Measurements from ENCODE around the gene AVPI1.

The AVPI1 gene, protein sequence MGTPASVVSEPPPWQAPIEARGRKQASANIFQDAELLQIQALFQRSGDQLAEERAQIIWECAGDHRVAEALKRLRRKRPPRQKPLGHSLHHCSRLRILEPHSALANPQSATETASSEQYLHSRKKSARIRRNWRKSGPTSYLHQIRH
- total RNA-seq, result 8.6 reads per million, percentile 29 among the genes with 10 or more reads in this experiment

DNA sequence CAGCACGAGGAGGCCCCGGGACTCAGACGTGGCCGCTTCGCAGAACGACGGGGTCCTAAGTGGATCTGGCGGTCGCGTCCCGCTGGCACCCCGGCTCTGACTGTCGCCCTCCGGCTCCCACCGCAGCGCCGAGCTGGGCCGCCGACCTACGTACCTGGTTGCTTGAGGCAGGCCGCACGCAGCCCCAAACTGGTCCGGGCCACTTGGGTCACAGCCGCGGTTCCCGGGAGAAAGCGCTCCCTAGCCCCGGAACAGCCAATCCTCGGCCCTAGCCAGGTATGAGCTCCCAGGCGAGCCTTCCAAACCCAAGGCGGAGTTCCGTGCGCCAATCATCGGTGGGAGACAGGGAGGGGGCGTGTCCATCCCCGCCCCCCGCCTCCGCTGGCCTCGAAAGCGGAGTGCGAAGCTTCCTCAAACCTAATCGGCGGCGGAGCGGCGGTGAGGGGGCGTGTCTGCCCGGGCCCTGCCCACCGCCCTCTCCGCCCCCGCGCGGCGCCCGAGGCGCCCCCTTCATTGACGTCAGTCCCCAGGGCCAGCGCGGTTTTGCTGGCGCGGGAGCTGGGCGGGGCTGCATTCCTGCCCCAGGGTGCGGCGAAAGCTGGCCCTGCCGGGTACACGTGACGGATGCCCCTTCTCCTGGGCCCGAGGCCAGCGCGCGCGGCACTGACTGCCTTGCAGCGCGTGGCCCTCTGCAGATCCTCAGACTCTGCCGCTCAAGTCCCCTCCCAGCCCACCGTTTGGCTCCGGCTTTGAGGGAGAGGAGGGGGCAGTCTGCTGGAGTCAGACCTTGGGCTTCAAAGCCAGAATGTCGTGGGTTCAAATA, at the start of gene AVPI1:
Gene AVPI1, minus strand, starts transcription at position 280 of the 823 bp plus-strand sequence. CDS start 7,336 bp downstream, outside the sequence.
- DNase-seq, result peak; percentile 95

DNA sequence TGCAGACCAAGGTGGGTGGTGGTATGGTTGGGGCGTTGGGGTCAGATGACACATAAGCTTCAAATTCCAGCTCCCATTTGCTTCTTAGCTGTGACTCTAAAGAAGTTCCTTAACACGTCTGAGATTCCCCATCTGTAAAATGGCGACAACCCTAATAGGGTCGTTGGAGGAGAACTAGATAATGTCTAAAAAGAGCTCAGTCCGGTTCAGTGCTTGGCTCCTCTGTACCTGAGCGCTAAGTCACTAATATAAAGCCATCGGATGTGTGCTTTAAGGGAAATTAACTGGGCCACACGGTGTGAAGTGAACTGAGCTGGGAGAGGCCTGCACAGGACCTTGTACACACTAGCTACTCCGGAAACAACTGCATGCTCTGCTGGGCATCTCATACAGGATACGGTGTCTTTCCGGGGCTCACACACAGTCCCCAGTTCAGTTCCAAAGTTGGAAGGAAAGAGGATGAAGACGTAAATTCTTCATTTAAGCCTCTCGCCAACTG, 49.4 kb upstream of the AVPI1 start:
- DNase-seq, result no peak

- no peak for DNase-seq
Observed at GRCh38 chr10:97734021-97734420, 47.0 kb upstream of the AVPI1 start.

GRCh38 chr10:97733256-97733655, 46.2 kb upstream of the AVPI1 start:
- DNase-seq, result no peak

DNA sequence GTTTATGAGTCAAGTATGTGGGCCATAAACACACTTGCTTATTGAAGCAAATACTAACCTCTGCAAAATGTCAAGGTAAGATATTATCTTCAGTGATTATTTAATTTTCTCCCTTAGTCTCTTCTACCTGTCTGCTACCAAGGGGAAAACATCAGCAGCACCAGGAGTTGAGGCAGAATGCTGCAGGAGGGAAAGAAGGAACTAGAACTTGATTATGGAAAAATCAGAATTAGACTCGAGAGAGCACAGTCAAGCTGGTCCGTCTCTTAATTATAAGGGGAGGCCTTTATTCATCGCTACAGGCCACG, 45.0 kb upstream of the AVPI1 start:
- no peak for DNase-seq

- peak; percentile 52 for DNase-seq
Observed at GRCh38 chr10:97731346-97732051, 44.5 kb upstream of the AVPI1 start.

GRCh38 chr10:97729014-97729413, 42.0 kb upstream of the AVPI1 start:
- DNase-seq, result no peak

DNA sequence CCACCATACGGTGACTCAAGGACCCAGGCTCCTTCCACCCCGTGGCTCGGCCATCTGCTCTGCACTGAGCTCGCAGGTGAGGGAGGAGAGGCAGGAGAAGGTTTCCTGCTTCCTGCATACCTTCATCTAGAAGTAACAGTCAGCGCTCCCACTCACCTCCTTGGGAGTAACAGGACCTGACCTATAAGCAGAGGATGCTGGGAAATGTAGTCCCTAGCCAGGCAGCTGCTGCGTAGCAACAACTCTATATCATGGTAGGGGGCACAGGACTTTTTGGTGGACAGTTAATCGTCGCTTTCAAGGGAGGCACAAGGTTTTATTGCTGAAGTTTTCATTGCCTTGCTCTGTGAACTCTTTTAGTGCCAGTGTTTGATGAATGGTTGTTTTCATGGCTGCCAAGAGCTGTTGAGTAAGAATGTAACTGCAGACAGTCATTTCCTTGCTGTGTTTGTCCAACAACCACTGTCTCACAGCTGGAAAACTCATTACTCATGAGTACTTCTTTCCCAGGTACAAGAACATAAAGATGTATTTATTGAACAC, 39.7 kb upstream of the AVPI1 start:
- no peak for DNase-seq

GRCh38 chr10:97724341-97724941, 37.4 kb upstream of the AVPI1 start:
- no peak for DNase-seq

DNA sequence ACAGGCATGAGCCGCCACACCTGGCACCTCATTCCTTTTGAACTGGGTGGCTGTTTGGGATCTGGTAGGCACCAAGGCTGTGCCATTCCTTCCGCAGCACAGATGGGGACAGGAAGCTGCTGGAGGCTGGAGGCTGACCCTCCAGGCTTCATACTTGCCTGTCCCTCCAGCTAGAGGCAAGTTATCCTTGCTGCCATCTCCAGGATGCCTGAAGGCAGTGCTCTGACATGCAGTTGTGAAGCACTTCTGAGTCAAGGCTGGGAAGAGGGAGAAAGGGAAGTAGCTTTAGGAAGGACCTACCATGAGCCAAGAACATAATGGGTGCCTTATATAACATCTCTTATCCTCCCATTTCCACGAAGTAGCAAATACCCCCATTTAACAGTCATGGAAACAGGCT, 36.0 kb upstream of the AVPI1 start:
- DNase-seq, result no peak

DNA sequence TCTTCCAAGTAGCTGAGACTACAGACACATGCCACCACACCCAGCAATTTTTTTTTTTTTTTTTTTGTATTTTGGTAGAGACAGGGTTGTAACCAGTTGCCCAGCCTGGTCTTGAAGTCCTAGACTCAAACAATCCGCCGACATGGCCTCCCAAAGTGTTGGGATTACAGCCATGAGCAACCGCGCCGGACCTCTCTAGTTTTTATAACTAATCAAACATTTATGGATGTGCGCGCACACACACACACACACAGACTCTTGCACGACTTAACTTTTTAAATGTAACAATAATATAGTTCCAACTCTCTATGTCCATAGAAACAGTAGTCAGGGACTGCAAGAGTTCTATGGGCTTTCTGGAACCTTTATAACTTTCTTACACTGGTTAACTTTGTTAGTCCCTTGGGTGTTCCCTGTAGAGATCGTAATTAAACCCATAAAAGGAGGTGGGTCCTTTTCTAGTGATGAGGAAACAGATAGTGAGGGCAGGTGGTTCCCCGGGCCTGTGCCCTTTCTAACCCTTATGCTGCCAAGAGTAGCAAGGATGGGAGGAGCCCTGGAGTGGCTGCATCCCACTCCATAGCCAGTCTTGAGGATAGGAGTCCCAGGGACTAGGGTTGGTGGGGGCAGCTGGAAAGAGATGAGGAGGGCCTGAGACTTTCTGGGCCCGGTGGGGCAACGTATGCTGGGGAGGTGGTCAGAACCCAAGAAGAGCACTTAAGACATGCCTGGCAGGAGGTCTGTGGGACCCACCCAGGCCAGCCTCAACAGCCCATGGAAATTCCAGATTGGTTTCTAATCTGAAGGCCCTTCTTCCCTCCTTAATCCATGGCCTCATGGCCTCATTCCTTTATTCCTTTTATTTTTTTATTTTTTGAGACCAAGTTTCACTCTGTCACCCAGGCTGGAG, 35.1 kb upstream of the AVPI1 start:
- no peak for DNase-seq

DNA sequence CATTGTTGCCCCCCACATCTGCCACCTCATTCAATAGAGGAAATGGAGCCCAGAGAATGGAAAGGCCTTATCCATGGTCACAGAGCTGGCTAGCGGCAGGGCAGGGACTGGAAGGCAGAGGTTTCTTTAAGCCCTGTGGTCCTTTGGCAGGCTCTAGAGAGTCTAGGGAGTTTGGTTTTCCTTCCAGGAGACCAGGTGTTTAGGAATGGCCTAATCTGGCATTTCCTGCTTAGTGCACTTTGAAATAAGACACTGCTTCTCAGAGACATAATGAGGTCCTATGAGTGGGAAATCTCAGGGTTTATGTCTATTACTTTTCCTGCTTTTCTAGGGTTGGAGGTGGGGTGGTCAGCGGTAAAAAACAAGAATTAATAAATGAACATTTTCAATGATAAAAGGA, 32.6 kb upstream of the AVPI1 start:
- no peak for DNase-seq

DNA sequence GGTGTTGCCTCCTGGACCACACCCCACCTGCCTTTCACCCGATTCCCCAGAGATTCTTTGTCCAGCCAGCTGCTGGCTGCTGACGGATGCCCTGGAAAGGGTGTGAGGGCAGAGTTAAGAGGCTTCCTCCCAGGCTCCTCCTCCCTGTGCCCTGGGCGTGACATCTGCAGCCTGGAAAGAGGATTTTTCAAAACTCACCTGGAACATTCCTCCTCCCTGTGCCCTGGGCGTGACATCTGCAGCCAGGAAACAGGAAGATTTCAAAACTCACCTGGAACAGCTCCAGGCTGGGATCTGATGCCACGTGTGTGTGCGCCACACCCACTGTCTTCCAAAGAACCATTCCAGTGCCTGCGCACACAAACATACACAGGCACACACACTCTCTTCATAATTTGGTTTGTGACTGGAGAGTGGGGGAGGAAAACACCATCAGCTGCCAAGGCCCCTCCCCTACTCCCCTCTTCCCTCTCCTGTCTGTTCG, 31.7 kb upstream of the AVPI1 start:
- no peak for DNase-seq

GRCh38 chr10:97718178-97718577, 31.1 kb upstream of the AVPI1 start:
- DNase-seq, result no peak

GRCh38 chr10:97717627-97718026, 30.6 kb upstream of the AVPI1 start:
- DNase-seq, result no peak

GRCh38 chr10:97715259-97715874, 28.3 kb upstream of the AVPI1 start:
- no peak for DNase-seq

- DNase-seq, result no peak
Observed at GRCh38 chr10:97714401-97715258, 27.6 kb upstream of the AVPI1 start.

DNA sequence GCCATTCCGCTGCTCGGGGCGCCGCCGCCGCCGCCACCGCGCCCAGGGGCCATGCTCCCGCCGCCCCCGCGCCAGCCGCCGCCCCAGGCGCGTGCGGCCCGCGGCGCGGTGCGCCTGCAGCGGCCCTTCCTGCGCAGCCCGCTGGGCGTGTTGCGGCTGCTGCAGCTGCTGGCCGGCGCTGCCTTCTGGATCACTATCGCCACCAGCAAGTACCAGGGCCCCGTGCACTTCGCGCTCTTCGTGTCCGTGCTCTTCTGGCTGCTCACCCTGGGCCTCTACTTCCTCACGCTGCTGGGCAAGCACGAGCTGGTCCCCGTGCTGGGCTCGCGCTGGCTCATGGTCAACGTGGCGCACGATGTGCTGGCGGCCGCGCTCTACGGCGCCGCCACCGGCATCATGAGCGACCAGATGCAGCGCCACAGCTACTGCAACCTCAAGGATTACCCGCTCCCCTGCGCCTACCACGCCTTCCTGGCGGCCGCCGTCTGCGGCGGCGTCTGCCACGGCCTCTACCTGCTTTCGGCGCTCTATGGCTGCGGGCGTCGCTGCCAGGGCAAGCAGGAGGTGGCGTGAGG, 26.9 kb upstream of the AVPI1 start:
- peak; percentile 35 for DNase-seq

- DNase-seq, result no peak
Observed at GRCh38 chr10:97713339-97713825, 26.3 kb upstream of the AVPI1 start, which contains the start of gene MARVELD1. TSS of gene MARVELD1 (plus strand) at chr10:97713730. CDS start at chr10:97713877, 147 bp downstream.

Data from effector CD4-positive, alpha-beta T cell (primary cell).